Trophoblast cell (in vitro differentiated cells and primary cell): ENCODE results near the gene ZSCAN21.
A peak's percentile ranks its signal among the peaks of the same experiment; 100 is the strongest.

Experiments
- DNase-seq, 2 donors: peaks; one replicate each; pipeline ENCODE4 v3.0.0-alpha.2; 2016
- H2AFZ ChIP-seq: 2 replicates; pipeline ENCODE4 v1.6.1; 2013; ENCODE audit warnings: low read length, moderate library complexity, mild to moderate bottlenecking; ENCODE audit not compliant: insufficient read depth, poor library complexity
- H2AK5ac ChIP-seq: 2 replicates; pipeline ENCODE4 v1.6.1; 2013; ENCODE audit warnings: mild to moderate bottlenecking, low read length
- H2BK120ac ChIP-seq: 2 replicates; pipeline ENCODE4 v1.6.1; 2013; ENCODE audit warnings: low read length, mild to moderate bottlenecking, moderate library complexity; ENCODE audit not compliant: insufficient read depth, poor library complexity
- H2BK12ac ChIP-seq: 2 replicates; pipeline ENCODE4 v1.6.1; 2013; ENCODE audit warnings: mild to moderate bottlenecking, low read length, moderate library complexity
- H2BK5ac ChIP-seq: 2 replicates; pipeline ENCODE4 v1.6.1; 2013; ENCODE audit warnings: low read length, low read depth, moderate library complexity, mild to moderate bottlenecking; ENCODE audit not compliant: poor library complexity
- H3K14ac ChIP-seq: 2 replicates; pipeline ENCODE4 v1.6.1; 2013; ENCODE audit warnings: mild to moderate bottlenecking, low read length
- H3K18ac ChIP-seq: 2 replicates; pipeline ENCODE4 v1.6.1; 2013; ENCODE audit warnings: mild to moderate bottlenecking, low read length
- H3K23ac ChIP-seq: 2 replicates; pipeline ENCODE4 v1.6.1; 2013; ENCODE audit warnings: low read length
- H3K27ac ChIP-seq: 2 replicates; pipeline ENCODE4 v1.5.1; 2013; ENCODE audit warnings: low read depth, mild to moderate bottlenecking, inconsistent platforms, low read length, moderate library complexity
- H3K27me3 ChIP-seq: 2 replicates; pipeline ENCODE4 v1.6.1; 2013; ENCODE audit warnings: inconsistent platforms, mild to moderate bottlenecking, low read length, moderate library complexity; ENCODE audit not compliant: insufficient read depth
- H3K36me3 ChIP-seq, 2 experiments: 1 replicate in 1 of 2; 2 replicates in 1 of 2; pipeline ENCODE4 v1.6.1; 2013; ENCODE audit warnings: low read length in 2 of 2, mild to moderate bottlenecking in 2 of 2, moderate library complexity in 1 of 2; ENCODE audit not compliant: insufficient read depth in 2 of 2, control insufficient read depth in 1 of 2
- H3K4ac ChIP-seq: 2 replicates; pipeline ENCODE4 v1.6.1; 2013; ENCODE audit warnings: low read depth, mild to moderate bottlenecking, low read length, moderate library complexity
- H3K4me1 ChIP-seq, 2 experiments: 1 replicate in 1 of 2; 2 replicates in 1 of 2; pipeline ENCODE4 v1.6.1; 2013; ENCODE audit warnings: low read length in 2 of 2, mild to moderate bottlenecking in 2 of 2, moderate library complexity in 1 of 2; ENCODE audit not compliant: insufficient read depth in 2 of 2, control insufficient read depth in 1 of 2
- H3K4me2 ChIP-seq: 2 replicates; pipeline ENCODE4 v1.6.1; 2013; ENCODE audit warnings: inconsistent platforms, mild to moderate bottlenecking, low read length, moderate library complexity
- H3K4me3 ChIP-seq: 2 replicates; pipeline ENCODE4 v1.5.1; 2013; ENCODE audit warnings: mild to moderate bottlenecking, low read depth, low read length, inconsistent platforms
- H3K79me1 ChIP-seq: one replicate; pipeline ENCODE4 v1.6.1; 2013; ENCODE audit warnings: low read length
- H3K79me2 ChIP-seq: 2 replicates; pipeline ENCODE4 v1.6.1; 2013; ENCODE audit warnings: low read length, mild to moderate bottlenecking; ENCODE audit not compliant: control insufficient read depth, insufficient read depth, poor library complexity
- H3K9ac ChIP-seq: 2 replicates; pipeline ENCODE4 v1.6.1; 2013; ENCODE audit warnings: mild to moderate bottlenecking, low read length
- H3K9me3 ChIP-seq: 2 replicates; pipeline ENCODE4 v1.6.1; 2013; ENCODE audit warnings: low read depth, mild to moderate bottlenecking, control low read depth, inconsistent platforms, low read length; ENCODE audit not compliant: insufficient read depth
- H4K12ac ChIP-seq: 2 replicates; pipeline ENCODE4 v1.6.1; 2013; ENCODE audit warnings: low read depth, mild to moderate bottlenecking, low read length, moderate library complexity
- H4K8ac ChIP-seq: 2 replicates; pipeline ENCODE4 v1.6.1; 2013; ENCODE audit warnings: low read depth, mild to moderate bottlenecking, low read length, moderate library complexity
- H4K91ac ChIP-seq: one replicate; pipeline ENCODE4 v1.6.1; 2013; ENCODE audit warnings: low read depth, mild to moderate bottlenecking, low read length, moderate library complexity
- WGBS: extraction: QIAGEN DNeasy Blood & Tissue Kit; methylation state at CpG from one replicate; pipeline ENCODE4 v1.1.7; 2013; ENCODE audit warnings: missing lambda C conversion rate; ENCODE audit not compliant: insufficient read length, insufficient coverage; ENCODE audit errors: extremely low coverage; 5-methylcytosine and 5-hydroxymethylcytosine counted together

Gene ZSCAN21

GRCh38 chr7:100029596-100029995, 20.0 kb upstream of the ZSCAN21 start:
- H3K18ac ChIP-seq = no peak overlapping the region
- H3K14ac ChIP-seq = no peak overlapping the region
- H3K23ac ChIP-seq = no peak overlapping the region
- no peak overlapping the region for H3K4me2 ChIP-seq
- no peaks in the 10 kb centered on the region for H3K27me3 ChIP-seq
- H3K9me3 ChIP-seq = no peaks in the 10 kb centered on the region
- no peak overlapping the region for H2BK12ac ChIP-seq
- H2AK5ac ChIP-seq = no peak overlapping the region
- peaks cover 42 to 64% of the 10 kb centered on the region in 2 experiments for H3K36me3 ChIP-seq
- H2BK120ac ChIP-seq = no peak overlapping the region
- no peak overlapping the region for H3K27ac ChIP-seq
- no peak overlapping the region for H3K4me3 ChIP-seq
- H2AFZ ChIP-seq = no peak overlapping the region
- no peaks in the 10 kb centered on the region for H3K79me1 ChIP-seq
- H3K9ac ChIP-seq = no peak overlapping the region
- H4K12ac ChIP-seq = no peak overlapping the region
- H3K4ac ChIP-seq = no peak overlapping the region
- no peak for DNase-seq
- no peaks in the 10 kb centered on the region for H3K4me1 ChIP-seq
- no peaks in the 10 kb centered on the region for H3K79me2 ChIP-seq
- no CpG with 5 or more reads among the region's 5 CpGs for WGBS
- no peak overlapping the region for H4K8ac ChIP-seq
- no peak overlapping the region for H2BK5ac ChIP-seq
- no peak overlapping the region for H4K91ac ChIP-seq

GRCh38 chr7:100033526-100033925, 16.0 kb upstream of the ZSCAN21 start:
- no peak overlapping the region for H2BK5ac ChIP-seq
- H3K9ac ChIP-seq = no peak overlapping the region
- no peak overlapping the region for H4K12ac ChIP-seq
- no peak overlapping the region for H4K8ac ChIP-seq
- no peaks in the 10 kb centered on the region for H3K27me3 ChIP-seq
- H3K4ac ChIP-seq = no peak overlapping the region
- WGBS = no CpG with 5 or more reads among the region's 6 CpGs
- H2AK5ac ChIP-seq = no peak overlapping the region
- no peaks in the 10 kb centered on the region for H3K79me1 ChIP-seq
- no peak overlapping the region for H4K91ac ChIP-seq
- H2BK120ac ChIP-seq = no peak overlapping the region
- no peaks in the 10 kb centered on the region for H3K79me2 ChIP-seq
- no peak overlapping the region for H2BK12ac ChIP-seq
- no peaks in the 10 kb centered on the region for H3K4me1 ChIP-seq
- no peak overlapping the region for H3K4me3 ChIP-seq
- no peak overlapping the region for H2AFZ ChIP-seq
- no peaks in the 10 kb centered on the region for H3K9me3 ChIP-seq
- H3K36me3 ChIP-seq = peaks cover 30 to 62% of the 10 kb centered on the region in 2 experiments
- no peak overlapping the region for H3K27ac ChIP-seq
- no peak overlapping the region for H3K18ac ChIP-seq
- H3K14ac ChIP-seq = no peak overlapping the region
- no peak overlapping the region for H3K23ac ChIP-seq
- H3K4me2 ChIP-seq = no peak overlapping the region
- DNase-seq = no peak

GRCh38 chr7:100034871-100035510, 14.6 kb upstream of the ZSCAN21 start:
- no peak overlapping the region for H3K4ac ChIP-seq
- H3K23ac ChIP-seq = no peak overlapping the region
- DNase-seq = peak; percentile 55 to 93
- no peak overlapping the region for H2AK5ac ChIP-seq
- no peaks in the 10 kb centered on the region for H3K4me1 ChIP-seq
- no peak overlapping the region for H4K8ac ChIP-seq
- no peak overlapping the region for H2BK120ac ChIP-seq
- H3K27ac ChIP-seq = no peak overlapping the region
- peaks cover 26 to 52% of the 10 kb centered on the region in 2 experiments for H3K36me3 ChIP-seq
- no peaks in the 10 kb centered on the region for H3K79me1 ChIP-seq
- H3K14ac ChIP-seq = no peak overlapping the region
- no peak overlapping the region for H2AFZ ChIP-seq
- no peak overlapping the region for H4K91ac ChIP-seq
- H3K4me3 ChIP-seq = no peak overlapping the region
- no peak overlapping the region for H2BK5ac ChIP-seq
- H3K79me2 ChIP-seq = no peaks in the 10 kb centered on the region
- H4K12ac ChIP-seq = no peak overlapping the region
- no CpG with 5 or more reads among the region's 8 CpGs for WGBS
- H3K4me2 ChIP-seq = no peak overlapping the region
- no peaks in the 10 kb centered on the region for H3K9me3 ChIP-seq
- no peak overlapping the region for H2BK12ac ChIP-seq
- no peak overlapping the region for H3K18ac ChIP-seq
- H3K9ac ChIP-seq = no peak overlapping the region
- H3K27me3 ChIP-seq = no peaks in the 10 kb centered on the region

- no CpG with 5 or more reads among the region's 6 CpGs for WGBS
- no peak overlapping the region for H3K18ac ChIP-seq
Observed at GRCh38 chr7:100035876-100036275, 13.7 kb upstream of the ZSCAN21 start.

More at GRCh38 chr7:100035876-100036275, 13.7 kb upstream of the ZSCAN21 start:
- H2AK5ac ChIP-seq = no peak overlapping the region
- no peak overlapping the region for H2BK12ac ChIP-seq
- H3K9me3 ChIP-seq = no peaks in the 10 kb centered on the region
- H3K4me3 ChIP-seq = no peak overlapping the region
- no peak overlapping the region for H2AFZ ChIP-seq
- H2BK120ac ChIP-seq = no peak overlapping the region
- no peak overlapping the region for H3K4me2 ChIP-seq
- no peaks in the 10 kb centered on the region for H3K79me1 ChIP-seq
- no peaks in the 10 kb centered on the region for H3K27me3 ChIP-seq
- H4K12ac ChIP-seq = no peak overlapping the region
- H4K8ac ChIP-seq = no peak overlapping the region
- no peak overlapping the region for H3K4ac ChIP-seq
- H3K9ac ChIP-seq = no peak overlapping the region
- DNase-seq = no peak
- H4K91ac ChIP-seq = no peak overlapping the region
- no peak overlapping the region for H3K27ac ChIP-seq
- no peaks in the 10 kb centered on the region for H3K79me2 ChIP-seq
- H3K23ac ChIP-seq = no peak overlapping the region
- H3K4me1 ChIP-seq = no peaks in the 10 kb centered on the region
- no peak overlapping the region for H3K14ac ChIP-seq
- peaks cover 22 to 45% of the 10 kb centered on the region in 2 experiments for H3K36me3 ChIP-seq
- H2BK5ac ChIP-seq = no peak overlapping the region
